IPS-18a (cell line): ENCODE measurements around the gene CYSLTR1.

ENCODE experiments used
- H3K27ac ChIP-seq: one replicate; pipeline ENCODE4 v1.5.1; 2013; ENCODE audit warnings: low read length
- H3K27me3 ChIP-seq: one replicate; pipeline ENCODE4 v1.6.1; 2013; ENCODE audit warnings: mild to moderate bottlenecking, low read length; ENCODE audit not compliant: control insufficient read depth, insufficient read depth
- H3K36me3 ChIP-seq: one replicate; pipeline ENCODE4 v1.6.1; 2013; ENCODE audit warnings: low read depth, low read length; ENCODE audit not compliant: control insufficient read depth
- H3K4me1 ChIP-seq: one replicate; pipeline ENCODE4 v1.6.1; 2013; ENCODE audit warnings: low read depth, low read length; ENCODE audit not compliant: control insufficient read depth
- H3K4me3 ChIP-seq: one replicate; pipeline ENCODE4 v1.5.1; 2013; ENCODE audit warnings: low read length
- H3K9ac ChIP-seq: one replicate; pipeline ENCODE4 v1.6.1; 2013; ENCODE audit warnings: mild to moderate bottlenecking, low read length, moderate library complexity
- H3K9me3 ChIP-seq: one replicate; pipeline ENCODE4 v1.6.1; 2013; ENCODE audit warnings: low read depth, low read length; ENCODE audit not compliant: control insufficient read depth

Gene CYSLTR1

GRCh38 chrX:78327370-78328086, at the start of gene CYSLTR1:
TSS of gene CYSLTR1 (minus strand) at chrX:78327611. CDS start at chrX:78273746, 53,865 bp downstream.
- H3K9ac ChIP-seq: no peak within 1 kb of the TSS
- no peak within 1 kb of the TSS for H3K27ac ChIP-seq
- H3K4me1 ChIP-seq: peaks cover 11% of the 10 kb centered on the region
- H3K4me3 ChIP-seq: no peak within 1 kb of the TSS
- H3K36me3 ChIP-seq: no peaks in the 10 kb centered on the region
- H3K9me3 ChIP-seq: peaks cover 5% of the 10 kb centered on the region
- H3K27me3 ChIP-seq: no peaks in the 10 kb centered on the region

GRCh38 chrX:78377186-78377585, 49.8 kb upstream of the CYSLTR1 start:
- Histone ChIP-seq H3K27ac (no peak overlapping the region), H3K9ac (no peak overlapping the region), H3K4me3 (no peak overlapping the region), H3K36me3 (no peaks in the 10 kb centered on the region), H3K9me3 (peaks cover 3% of the 10 kb centered on the region), H3K4me1 (no peaks in the 10 kb centered on the region), H3K27me3 (no peaks in the 10 kb centered on the region)

- Histone ChIP-seq H3K36me3 (no peaks in the 10 kb centered on the region), H3K9me3 (peaks cover 6% of the 10 kb centered on the region), H3K27ac (no peak overlapping the region), H3K9ac (no peak overlapping the region), H3K27me3 (no peaks in the 10 kb centered on the region), H3K4me3 (no peak overlapping the region), H3K4me1 (no peaks in the 10 kb centered on the region)
Observed at GRCh38 chrX:78375894-78376293, 48.5 kb upstream of the CYSLTR1 start.

GRCh38 chrX:78366576-78366975, 39.2 kb upstream of the CYSLTR1 start:
- H3K9me3 ChIP-seq: peaks cover 3% of the 10 kb centered on the region
- H3K36me3 ChIP-seq: no peaks in the 10 kb centered on the region
- H3K9ac ChIP-seq: no peak overlapping the region
- H3K4me3 ChIP-seq: no peak overlapping the region
- H3K27me3 ChIP-seq: no peaks in the 10 kb centered on the region
- no peak overlapping the region for H3K27ac ChIP-seq
- no peaks in the 10 kb centered on the region for H3K4me1 ChIP-seq

- Histone ChIP-seq H3K36me3 (no peaks in the 10 kb centered on the region), H3K9me3 (peaks cover 25% of the 10 kb centered on the region), H3K4me1 (no peaks in the 10 kb centered on the region), H3K27me3 (no peaks in the 10 kb centered on the region), H3K9ac (no peak overlapping the region), H3K27ac (no peak overlapping the region), H3K4me3 (no peak overlapping the region)
Observed at GRCh38 chrX:78357342-78358055, 30.1 kb upstream of the CYSLTR1 start.

GRCh38 chrX:78333521-78333920, 6.1 kb upstream of the CYSLTR1 start:
- Histone ChIP-seq H3K4me3 (no peak overlapping the region), H3K36me3 (no peaks in the 10 kb centered on the region), H3K27me3 (no peaks in the 10 kb centered on the region), H3K4me1 (peaks cover 5% of the 10 kb centered on the region), H3K27ac (no peak overlapping the region), H3K9ac (no peak overlapping the region), H3K9me3 (peaks cover 3% of the 10 kb centered on the region)

- Histone ChIP-seq H3K9ac (no peak overlapping the region), H3K36me3 (no peaks in the 10 kb centered on the region), H3K27ac (no peak overlapping the region), H3K4me3 (no peak overlapping the region), H3K27me3 (no peaks in the 10 kb centered on the region), H3K4me1 (peaks cover 15% of the 10 kb centered on the region), H3K9me3 (peaks cover 3% of the 10 kb centered on the region)
Observed at GRCh38 chrX:78331708-78332107, 4.3 kb upstream of the CYSLTR1 start.

GRCh38 chrX:78330540-78330939, 3.1 kb upstream of the CYSLTR1 start:
- Histone ChIP-seq H3K4me1 (peaks cover 15% of the 10 kb centered on the region), H3K4me3 (no peak overlapping the region), H3K9me3 (peaks cover 5% of the 10 kb centered on the region), H3K9ac (no peak overlapping the region), H3K27ac (no peak overlapping the region), H3K36me3 (no peaks in the 10 kb centered on the region), H3K27me3 (no peaks in the 10 kb centered on the region)

- no peak overlapping the region for H3K9ac ChIP-seq
- H3K27ac ChIP-seq: no peak overlapping the region
- H3K4me1 ChIP-seq: peaks cover 15% of the 10 kb centered on the region
- no peaks in the 10 kb centered on the region for H3K36me3 ChIP-seq
- no peaks in the 10 kb centered on the region for H3K27me3 ChIP-seq
- no peak overlapping the region for H3K4me3 ChIP-seq
- peaks cover 5% of the 10 kb centered on the region for H3K9me3 ChIP-seq
Observed at GRCh38 chrX:78330068-78330467, 2.7 kb upstream of the CYSLTR1 start.

GRCh38 chrX:78329486-78329885, 2.1 kb upstream of the CYSLTR1 start:
- no peak overlapping the region for H3K9ac ChIP-seq
- H3K27me3 ChIP-seq: no peaks in the 10 kb centered on the region
- H3K9me3 ChIP-seq: peaks cover 5% of the 10 kb centered on the region
- H3K36me3 ChIP-seq: no peaks in the 10 kb centered on the region
- H3K4me3 ChIP-seq: no peak overlapping the region
- no peak overlapping the region for H3K27ac ChIP-seq
- peaks cover 15% of the 10 kb centered on the region for H3K4me1 ChIP-seq

GRCh38 chrX:78326401-78326800, 1.0 kb downstream of the CYSLTR1 start:
- no peaks in the 10 kb centered on the region for H3K27me3 ChIP-seq
- no peaks in the 10 kb centered on the region for H3K36me3 ChIP-seq
- peaks cover 11% of the 10 kb centered on the region for H3K4me1 ChIP-seq
- no peak overlapping the region for H3K4me3 ChIP-seq
- no peak overlapping the region for H3K27ac ChIP-seq
- no peak overlapping the region for H3K9ac ChIP-seq
- peaks cover 5% of the 10 kb centered on the region for H3K9me3 ChIP-seq

GRCh38 chrX:78322863-78323262, 4.5 kb downstream of the CYSLTR1 start:
- H3K4me1 ChIP-seq: peaks cover 11% of the 10 kb centered on the region
- H3K9ac ChIP-seq: no peak overlapping the region
- H3K36me3 ChIP-seq: no peaks in the 10 kb centered on the region
- peaks cover 5% of the 10 kb centered on the region for H3K9me3 ChIP-seq
- H3K27ac ChIP-seq: no peak overlapping the region
- no peak overlapping the region for H3K4me3 ChIP-seq
- H3K27me3 ChIP-seq: no peaks in the 10 kb centered on the region
